MM.1S (cell line): Measurements from ENCODE around the gene NRXN3.

ENCODE experiments used
- DNase-seq: peaks from one replicate; pipeline ENCODE4 v3.0.0-alpha.2; 2015
- H2AFZ ChIP-seq: fragments of 300-600 bp; sonication (generic); 2 replicates; pipeline ENCODE4 v1.6.0; 2016; ENCODE audit warnings: antibody characterized with exemption, low read length
- H3F3A ChIP-seq: fragments of 300-600 bp; sonication (generic); 2 replicates; pipeline ENCODE4 v1.6.1; 2016; ENCODE audit warnings: mild to moderate bottlenecking, antibody characterized with exemption, low read length, moderate library complexity, mixed read lengths; ENCODE audit not compliant: insufficient read depth
- H3K27ac ChIP-seq: fragments of 300-600 bp; sonication (generic); 2 replicates; pipeline ENCODE4 v1.5.1; 2016; ENCODE audit warnings: mild to moderate bottlenecking, low read length
- H3K27me3 ChIP-seq: fragments of 300-600 bp; sonication (generic); replicated peaks from 2 replicates; pipeline ENCODE4 v1.6.0; 2016; ENCODE audit warnings: low read length; ENCODE audit not compliant: insufficient read depth
- H3K36me3 ChIP-seq: fragments of 300-600 bp; sonication (generic); replicated peaks from 2 replicates; pipeline ENCODE4 v1.6.1; 2016; ENCODE audit warnings: mild to moderate bottlenecking, low read length, mixed read lengths; ENCODE audit not compliant: insufficient read depth
- H3K4me1 ChIP-seq: fragments of 300-600 bp; sonication (generic); 2 replicates; pipeline ENCODE4 v1.6.1; 2016; ENCODE audit warnings: low read length, mixed read lengths
- H3K4me2 ChIP-seq: fragments of 300-600 bp; sonication (generic); 2 replicates; pipeline ENCODE4 v1.6.0; 2016; ENCODE audit warnings: low read depth, low read length
- H3K4me3 ChIP-seq: fragments of 300-600 bp; sonication (generic); 2 replicates; pipeline ENCODE4 v1.5.1; 2016; ENCODE audit warnings: low read length, mixed read lengths
- H3K79me2 ChIP-seq: fragments of 300-600 bp; sonication (generic); 2 replicates; pipeline ENCODE4 v1.6.1; 2016; ENCODE audit warnings: mixed run types, low read length, mixed read lengths
- H3K9ac ChIP-seq: fragments of 300-600 bp; sonication (generic); 2 replicates; pipeline ENCODE4 v1.6.1; 2016; ENCODE audit warnings: low read length, mixed read lengths
- H3K9me2 ChIP-seq: fragments of 300-600 bp; sonication (generic); replicated peaks from 2 replicates; pipeline ENCODE4 v1.6.1; 2016; ENCODE audit warnings: mild to moderate bottlenecking, low read length, mixed read lengths; ENCODE audit not compliant: insufficient read depth
- H3K9me3 ChIP-seq: fragments of 300-600 bp; sonication (generic); replicated peaks from 2 replicates; pipeline ENCODE4 v1.6.1; 2016; ENCODE audit warnings: mild to moderate bottlenecking, low read length, mixed read lengths; ENCODE audit not compliant: insufficient read depth
- H4K20me1 ChIP-seq: fragments of 300-600 bp; sonication (generic); 2 replicates; pipeline ENCODE4 v1.6.1; 2016; ENCODE audit warnings: mild to moderate bottlenecking, low read length, moderate library complexity, mixed read lengths; ENCODE audit not compliant: insufficient read depth
- CTCF ChIP-seq: fragments of 300-600 bp; sonication (generic); IDR thresholded peaks from 2 replicates; pipeline ENCODE4 v1.5.1; 2016; ENCODE audit warnings: antibody characterized with exemption, low read length, mixed read lengths
- EZH2 ChIP-seq: fragments of 300-600 bp; sonication (generic); optimal IDR thresholded peaks from 2 replicates; pipeline ENCODE3; 2017; ENCODE audit warnings: low read depth, mild to moderate bottlenecking, antibody characterized with exemption, low read length, mixed read lengths
- EZH2phosphoT487 ChIP-seq: fragments of 300-600 bp; sonication (generic); IDR thresholded peaks from 2 replicates; pipeline ENCODE4 v1.6.1; 2018; ENCODE audit warnings: antibody characterized with exemption, low read length

The NRXN3 gene

GRCh38 chr14:78627114-78627513 is 456.9 kb downstream of the NRXN3 start:
- Histone ChIP-seq H3K27ac (no peak overlapping the region), H3K4me2 (no peak overlapping the region), H3K4me1 (no peaks in the 10 kb centered on the region), H4K20me1 (no peaks in the 10 kb centered on the region), H3K9me2 (no peaks in the 10 kb centered on the region), H3K27me3 (no peaks in the 10 kb centered on the region), H3K4me3 (no peak overlapping the region), H3K36me3 (no peaks in the 10 kb centered on the region), H2AFZ (no peak overlapping the region), H3K79me2 (no peaks in the 10 kb centered on the region), H3K9me3 (no peaks in the 10 kb centered on the region), H3F3A (no peaks in the 10 kb centered on the region), H3K9ac (no peak overlapping the region)
- no peak for DNase-seq
- TF ChIP-seq EZH2 (no peak), CTCF (no peak), EZH2phosphoT487 (no peak)

GRCh38 chr14:78631551-78631950 is 461.4 kb downstream of the NRXN3 start:
- Histone ChIP-seq H3F3A (no peaks in the 10 kb centered on the region), H3K27ac (no peak overlapping the region), H3K36me3 (no peaks in the 10 kb centered on the region), H3K9me2 (no peaks in the 10 kb centered on the region), H3K9ac (no peak overlapping the region), H3K27me3 (no peaks in the 10 kb centered on the region), H3K4me3 (no peak overlapping the region), H4K20me1 (no peaks in the 10 kb centered on the region), H3K4me1 (no peaks in the 10 kb centered on the region), H3K79me2 (no peaks in the 10 kb centered on the region), H3K9me3 (no peaks in the 10 kb centered on the region), H3K4me2 (no peak overlapping the region), H2AFZ (no peak overlapping the region)
- no peak for TF ChIP-seq EZH2
- TF ChIP-seq CTCF = no peak
- no peak for TF ChIP-seq EZH2phosphoT487
- no peak for DNase-seq

- Histone ChIP-seq H2AFZ (no peak overlapping the region), H3K36me3 (no peaks in the 10 kb centered on the region), H3K9ac (no peak overlapping the region), H3K79me2 (no peaks in the 10 kb centered on the region), H3K4me2 (no peak overlapping the region), H3K9me2 (no peaks in the 10 kb centered on the region), H3K4me3 (no peak overlapping the region), H3F3A (no peaks in the 10 kb centered on the region), H4K20me1 (no peaks in the 10 kb centered on the region), H3K4me1 (no peaks in the 10 kb centered on the region), H3K27ac (no peak overlapping the region), H3K27me3 (no peaks in the 10 kb centered on the region), H3K9me3 (no peaks in the 10 kb centered on the region)
- no peak for TF ChIP-seq CTCF
- no peak for TF ChIP-seq EZH2phosphoT487
- TF ChIP-seq EZH2 = no peak
- DNase-seq = no peak
These were observed 463.6 kb downstream of the NRXN3 start for GRCh38 chr14:78633752-78634151.
